HG03095 (cell line): ENCODE measurements around the gene MKNK2.

Experiments
- ATAC-seq: cut with Tn5 transposase; IDR thresholded peaks from one replicate; pipeline ENCODE4 v1.9.1; 2021; ENCODE audit warnings: moderate library complexity; ENCODE audit not compliant: unreplicated experiment

MKNK2 gene

GRCh38 chr19:2080336-2080988 lies 29.4 kb upstream of the MKNK2 start:
- no peak for ATAC-seq

- no peak for ATAC-seq
Observed at GRCh38 chr19:2079865-2080301, 28.8 kb upstream of the MKNK2 start.

- no peak for ATAC-seq
Observed at GRCh38 chr19:2079076-2079864, 28.2 kb upstream of the MKNK2 start.

GRCh38 chr19:2077833-2078619 lies 27.0 kb upstream of the MKNK2 start:
- ATAC-seq: no peak

- no peak for ATAC-seq
Observed at GRCh38 chr19:2077398-2077797, 26.4 kb upstream of the MKNK2 start.

- no peak for ATAC-seq
Observed at GRCh38 chr19:2076526-2076944, 25.5 kb upstream of the MKNK2 start.

- ATAC-seq: no peak
Observed at GRCh38 chr19:2072757-2073551, 21.9 kb upstream of the MKNK2 start.

GRCh38 chr19:2070986-2071673 lies 20.1 kb upstream of the MKNK2 start:
- ATAC-seq: no peak

- no peak for ATAC-seq
Observed at GRCh38 chr19:2070436-2070827, 19.4 kb upstream of the MKNK2 start.

GRCh38 chr19:2064788-2065524 lies 13.9 kb upstream of the MKNK2 start:
- no peak for ATAC-seq

- no peak for ATAC-seq
Observed at GRCh38 chr19:2064395-2064787, 13.3 kb upstream of the MKNK2 start.

GRCh38 chr19:2063824-2064223 lies 12.8 kb upstream of the MKNK2 start:
- ATAC-seq: no peak

GRCh38 chr19:2062770-2063169 lies 11.7 kb upstream of the MKNK2 start:
- no peak for ATAC-seq

- ATAC-seq: no peak
Observed at GRCh38 chr19:2062389-2062729, 11.3 kb upstream of the MKNK2 start.

GRCh38 chr19:2061495-2062388 lies 10.7 kb upstream of the MKNK2 start:
- peak; percentile 53 for ATAC-seq

GRCh38 chr19:2060884-2061494 lies 9.9 kb upstream of the MKNK2 start:
- peak; percentile 11 for ATAC-seq

- ATAC-seq: no peak
Observed at GRCh38 chr19:2059422-2060201, 8.6 kb upstream of the MKNK2 start.
